DMS153 (cell line): Measurements from ENCODE around the gene FRMD4A.
"Not testable (repeated sequence)": the region's sequence is repeated elsewhere in the genome, so short reads cannot be mapped to it uniquely, and the experiment has no call there.

Source experiments
- DNase-seq: peaks from one replicate; lab custom pipeline; 2025; lab: John Stamatoyannopoulos, UW

FRMD4A gene

DNA sequence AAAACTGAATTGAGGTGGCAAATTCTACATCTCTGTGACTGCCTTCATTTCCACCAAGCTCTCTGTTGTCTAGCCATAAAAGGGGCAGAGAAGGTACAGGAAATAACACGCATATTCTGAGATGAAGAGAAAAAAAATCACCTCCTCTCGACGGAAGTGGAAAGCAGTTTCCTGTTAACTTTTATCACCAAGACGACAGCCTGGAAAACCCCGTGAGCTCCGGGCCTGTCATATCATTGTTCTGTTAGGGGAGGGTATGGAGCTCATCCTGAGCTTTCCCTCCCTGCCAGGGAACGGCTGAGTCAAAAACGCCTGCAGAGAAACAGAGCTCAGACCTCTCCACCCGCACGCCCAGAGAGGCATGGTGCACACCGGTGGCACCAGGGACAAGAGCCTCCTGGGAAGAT, 543.7 kb downstream of the FRMD4A start:
- DNase-seq = no peak

- no peak for DNase-seq
Observed at GRCh38 chr10:13784067-13784466, 546.7 kb downstream of the FRMD4A start.

DNA sequence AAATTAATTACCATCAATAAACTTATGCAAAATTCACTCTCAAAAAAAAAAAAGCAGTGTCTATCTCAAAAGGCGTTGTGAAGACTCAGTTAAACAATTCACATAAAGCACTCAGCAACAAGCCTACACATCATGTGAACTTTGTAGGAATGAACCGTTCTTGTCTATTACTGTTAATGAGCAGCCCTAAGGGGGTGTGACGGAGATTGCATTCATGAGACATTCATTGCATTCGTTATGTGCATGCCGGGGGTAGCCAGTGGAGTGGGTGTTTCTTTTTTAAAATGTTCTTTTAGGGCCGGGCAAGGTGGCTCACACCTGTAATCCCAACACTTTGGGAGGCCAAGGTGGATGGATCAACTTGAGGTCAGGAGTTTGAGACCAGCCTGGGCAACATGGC, 551.0 kb downstream of the FRMD4A start:
- no peak for DNase-seq

DNA sequence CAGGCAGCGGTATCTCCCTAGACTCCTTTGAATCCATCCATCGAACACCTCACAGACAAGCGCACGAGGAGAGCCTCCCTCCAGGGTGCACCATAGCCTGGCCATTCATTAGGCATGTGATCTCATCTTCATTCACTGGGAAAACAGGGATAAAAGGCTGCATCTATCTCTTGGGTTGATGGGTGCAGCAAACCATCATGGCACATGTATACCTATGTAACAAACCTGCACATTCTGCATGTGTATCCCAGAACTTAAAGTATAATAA, 552.1 kb downstream of the FRMD4A start:
- not testable (repeated sequence) for DNase-seq

- DNase-seq = no peak
Observed at GRCh38 chr10:13776861-13777311, 553.8 kb downstream of the FRMD4A start.

DNA sequence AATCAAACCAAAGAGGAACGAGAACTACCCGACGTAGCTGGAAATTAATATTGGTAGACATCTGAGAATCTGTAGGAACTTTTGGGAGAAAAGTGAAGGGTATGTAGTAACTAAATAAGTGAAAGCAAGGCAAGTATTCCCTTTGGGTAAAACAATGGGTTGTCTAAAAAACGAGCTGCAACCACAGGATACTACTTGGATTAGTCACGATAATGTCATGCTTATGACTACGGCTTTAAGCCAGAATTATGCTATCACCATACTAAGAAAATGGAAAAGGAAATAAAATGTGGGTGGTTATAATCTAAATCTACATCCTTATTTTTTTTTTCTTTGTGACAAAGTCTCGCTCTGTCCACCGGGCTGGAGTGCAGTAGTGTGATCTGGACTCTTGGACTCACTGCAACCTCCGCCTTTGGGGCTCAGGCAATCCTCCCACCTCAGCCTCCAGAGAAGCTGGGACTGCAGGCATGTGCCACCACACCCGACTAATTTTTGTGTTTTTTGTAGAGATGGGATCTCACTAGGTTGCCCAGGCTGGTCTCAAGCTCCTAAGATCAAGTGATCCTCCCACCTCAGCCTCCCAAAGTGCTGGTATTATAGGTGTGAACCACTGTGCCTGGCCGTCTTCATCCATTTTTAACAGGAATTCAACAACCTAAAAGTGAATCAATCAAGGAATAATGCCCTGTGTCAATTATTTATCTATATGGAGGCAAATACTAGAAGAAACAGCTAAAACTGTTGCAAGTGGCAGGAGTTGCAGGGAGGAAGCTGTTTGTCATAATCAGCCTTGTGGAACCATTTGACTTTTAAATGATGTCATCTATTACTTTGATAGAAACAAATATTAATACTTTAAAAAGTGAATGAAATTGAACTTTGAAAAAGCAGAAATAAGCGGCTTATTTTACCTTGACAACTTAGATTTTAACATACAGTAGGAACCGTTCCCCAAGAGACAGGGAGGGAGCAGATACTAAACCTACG, 554.6 kb downstream of the FRMD4A start:
- DNase-seq = no peak

DNA sequence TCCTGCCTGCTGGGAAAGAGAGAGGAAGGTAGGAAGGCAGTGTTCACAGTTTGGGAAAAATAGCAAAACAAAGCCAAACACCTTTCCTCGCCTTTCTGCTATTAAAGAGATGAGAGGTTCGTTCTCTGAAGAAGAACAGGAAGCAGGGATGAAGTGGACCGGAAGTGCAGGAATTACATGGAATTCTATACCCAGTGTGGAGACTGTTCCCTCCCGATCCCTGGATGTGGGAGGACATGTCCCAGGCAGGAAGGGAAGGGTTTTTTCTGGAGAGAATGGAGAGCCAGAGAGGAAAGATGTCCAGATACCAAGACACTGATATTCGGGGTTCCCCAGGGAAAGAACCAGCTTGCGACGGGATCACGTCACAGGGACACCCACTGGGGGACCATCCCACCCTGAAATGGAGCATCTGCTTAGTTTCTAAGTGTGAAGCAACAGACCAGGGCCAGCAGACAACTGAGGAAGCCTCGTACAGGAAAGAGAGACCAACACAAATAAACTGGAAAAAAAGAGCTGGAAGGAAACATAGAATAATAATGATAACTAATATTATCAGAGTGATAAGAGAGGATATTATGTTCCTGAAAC, 556.3 kb downstream of the FRMD4A start:
- DNase-seq = no peak

DNA sequence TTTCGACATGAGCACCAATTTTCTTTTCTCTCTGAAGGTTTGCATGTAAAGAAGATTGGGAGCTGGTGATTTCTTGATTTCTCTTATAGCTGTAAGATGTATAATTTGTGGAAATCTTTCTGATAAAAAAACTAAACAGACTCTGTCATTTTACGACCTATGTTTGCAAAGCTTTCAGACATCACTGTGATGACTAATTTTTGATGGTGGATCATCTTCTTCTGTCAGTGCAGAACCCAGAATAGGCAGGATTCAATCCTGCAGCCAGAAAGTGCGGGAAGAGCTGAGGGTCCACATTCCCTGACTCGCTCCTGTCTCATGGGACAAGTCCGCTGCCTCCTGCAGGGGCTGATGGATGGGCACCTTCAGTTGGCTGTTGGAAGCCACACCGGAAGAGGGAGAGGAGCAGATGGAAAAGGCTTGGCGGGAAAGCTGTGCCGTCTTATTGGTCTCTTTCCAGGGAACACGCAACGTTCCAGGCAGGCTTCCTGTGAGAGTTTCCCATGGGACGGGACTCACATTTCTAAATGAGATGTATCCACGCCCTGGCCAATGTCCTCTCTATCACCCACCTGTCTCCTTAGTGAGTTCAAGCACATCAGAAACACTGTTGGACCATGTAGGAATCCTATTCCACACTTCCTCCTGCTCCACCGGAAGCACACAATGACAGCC, 557.1 kb downstream of the FRMD4A start:
- DNase-seq = no peak

- DNase-seq = no peak
Observed at GRCh38 chr10:13773043-13773442, 557.7 kb downstream of the FRMD4A start.

GRCh38 chr10:13771992-13772391, 558.7 kb downstream of the FRMD4A start:
- DNase-seq = no peak

GRCh38 chr10:13770760-13771493, 559.8 kb downstream of the FRMD4A start:
- DNase-seq = no peak

- no peak for DNase-seq
Observed at GRCh38 chr10:13769946-13770345, 560.8 kb downstream of the FRMD4A start.

DNA sequence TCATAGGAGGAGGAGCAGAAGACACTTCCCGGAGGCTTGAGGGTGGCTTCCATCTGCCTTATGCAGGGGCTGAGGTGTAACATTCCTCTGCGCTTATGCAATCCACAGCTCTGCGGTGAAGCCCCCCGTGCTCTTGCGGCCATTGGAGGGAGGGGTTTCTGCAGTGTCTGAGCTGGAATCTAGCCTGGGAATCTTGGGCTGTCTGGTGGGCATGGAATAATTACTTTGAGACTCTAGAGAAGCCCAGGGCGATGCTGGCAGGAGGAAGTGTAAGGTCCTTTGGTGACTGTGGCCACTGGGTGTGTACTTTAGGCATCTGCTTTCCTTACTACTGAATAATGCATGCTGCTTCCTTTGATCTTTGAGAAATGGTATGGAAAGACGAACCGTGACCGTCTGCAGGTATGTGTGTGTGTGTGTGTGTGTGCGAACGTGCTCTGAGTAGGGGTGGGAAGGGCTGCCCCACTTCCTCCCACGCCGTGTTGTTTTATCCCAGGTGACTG, 563.0 kb downstream of the FRMD4A start:
- no peak for DNase-seq

DNA sequence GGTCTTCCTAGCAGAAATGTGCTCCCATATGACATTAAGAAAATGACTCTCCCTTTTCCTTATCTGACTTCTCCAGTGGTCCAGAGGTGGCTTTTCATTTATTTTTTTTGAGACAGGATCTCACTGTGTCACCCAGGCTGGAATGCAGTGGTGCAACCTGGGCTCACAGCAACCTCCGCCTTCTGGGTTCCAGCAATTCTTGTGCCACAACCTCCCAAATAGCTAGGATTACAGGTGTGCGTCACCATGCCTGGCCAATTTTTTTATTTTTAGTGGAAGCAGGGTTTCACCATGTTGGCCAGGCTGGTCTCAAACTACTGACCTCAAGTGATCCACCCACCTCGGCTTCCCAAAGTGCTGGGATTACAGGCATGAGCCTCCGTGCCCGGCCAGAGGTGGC, 563.6 kb downstream of the FRMD4A start:
- not testable (repeated sequence) for DNase-seq

- no peak for DNase-seq
Observed at GRCh38 chr10:13765641-13766341, 564.9 kb downstream of the FRMD4A start.

DNA sequence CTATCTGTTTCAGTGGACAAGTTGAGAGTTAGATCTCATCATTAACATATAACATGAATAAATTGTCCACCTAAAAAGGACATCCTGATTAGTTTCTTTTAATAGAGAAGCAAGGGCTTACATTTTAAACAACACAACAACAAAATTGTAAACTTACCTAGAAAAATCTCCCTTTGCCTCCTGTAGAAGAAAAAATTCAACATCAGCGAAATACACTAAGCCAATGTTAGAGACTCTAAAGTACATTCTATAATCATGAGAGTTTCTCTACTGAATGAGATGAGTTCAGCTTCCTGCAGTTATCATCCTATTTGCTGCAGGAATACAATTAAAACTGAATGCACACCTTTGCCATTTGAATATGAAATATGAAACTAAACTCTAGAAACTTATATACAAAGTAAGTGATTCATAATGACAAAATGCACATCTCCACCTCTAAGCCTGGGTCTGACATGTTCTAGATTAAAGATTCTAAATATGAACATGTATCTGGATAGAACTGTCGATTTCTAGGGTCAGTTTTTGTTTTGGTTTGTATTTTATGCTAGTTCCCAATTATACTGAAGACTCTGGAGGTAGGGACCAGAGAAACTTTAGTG, 569.1 kb downstream of the FRMD4A start:
- DNase-seq = no peak

GRCh38 chr10:13759168-13759567, 571.6 kb downstream of the FRMD4A start:
- no peak for DNase-seq

DNA sequence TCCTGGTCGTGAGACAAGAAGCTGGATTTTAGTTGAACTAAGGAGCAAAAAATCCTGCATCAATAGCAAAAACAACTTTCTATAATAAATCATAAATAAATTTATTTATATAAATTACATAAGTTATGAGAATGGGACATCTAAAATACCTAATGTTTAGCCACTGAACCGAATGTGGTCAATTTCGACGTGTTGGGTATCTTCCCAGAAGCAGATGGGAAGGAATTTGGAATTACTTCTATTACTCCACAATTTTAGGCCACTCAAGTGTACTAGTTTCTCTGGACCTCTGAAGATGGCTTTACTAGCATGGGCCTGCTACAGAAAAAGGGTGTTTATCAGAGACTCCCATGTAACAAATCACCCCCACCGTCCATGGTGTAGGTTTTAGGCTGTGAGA, 572.0 kb downstream of the FRMD4A start:
- no peak for DNase-seq

DNA sequence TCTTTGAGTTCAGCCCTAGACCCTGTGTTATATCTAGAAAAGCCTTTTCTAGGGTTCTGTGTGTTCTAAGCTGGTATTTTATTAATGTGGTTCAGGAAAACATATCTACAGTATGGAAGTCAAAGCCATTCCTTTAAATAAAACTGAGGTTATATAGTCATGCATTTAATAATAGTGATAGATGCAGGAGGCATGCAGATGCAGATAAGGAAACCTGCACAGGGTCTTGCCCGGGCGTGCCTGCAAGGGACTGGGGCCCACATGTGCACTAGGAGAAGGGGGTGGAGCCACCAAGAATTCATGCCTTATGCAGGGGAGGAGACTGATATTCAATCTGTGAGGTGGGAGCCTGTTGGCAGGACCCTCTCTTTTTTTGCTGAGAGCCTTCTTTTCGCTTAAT, 572.4 kb downstream of the FRMD4A start:
- no peak for DNase-seq

DNA sequence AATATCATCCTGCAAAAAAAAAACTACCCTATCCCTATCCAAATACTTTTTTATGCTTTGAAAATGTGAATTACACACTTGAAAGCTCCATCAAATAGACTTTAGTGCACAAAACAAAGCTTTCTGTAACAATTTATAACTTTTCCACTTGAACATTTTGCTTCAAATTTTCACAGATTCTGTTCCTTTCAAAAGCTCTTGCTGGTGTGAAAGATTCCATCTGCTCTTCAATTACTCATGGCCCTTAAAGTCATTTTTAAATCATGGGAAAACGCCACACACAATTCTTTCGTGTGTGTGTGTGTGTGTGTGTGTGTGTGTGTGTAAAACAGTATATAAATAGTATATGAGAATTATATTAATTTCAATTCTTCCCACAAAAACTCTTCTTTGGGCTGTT, 576.4 kb downstream of the FRMD4A start:
- no peak for DNase-seq

GRCh38 chr10:13751191-13751764, 579.4 kb downstream of the FRMD4A start:
- DNase-seq = no peak
